GM23338 (cell line): ENCODE measurements around the gene MCM9.

Experiments used
- CREB1 ChIP-seq: fragments of 250-450 bp; sonication (Bioruptor Pico); IDR thresholded peaks from 2 replicates; pipeline ENCODE4 v1.5.0; 2020; ENCODE audit warnings: low read depth, mild to moderate bottlenecking, moderate library complexity
- EZH2 ChIP-seq: fragments of 200-600 bp; sonication (generic); IDR thresholded peaks from one replicate; pipeline ENCODE4 v1.8.0; 2017; ENCODE audit warnings: antibody characterized with exemption, mild to moderate bottlenecking, low read depth; ENCODE audit not compliant: unreplicated experiment
- EZH2phosphoT487 ChIP-seq: fragments of 200-600 bp; sonication (generic); IDR thresholded peaks from one replicate; pipeline ENCODE4 v1.8.1; 2018; ENCODE audit warnings: antibody characterized with exemption; ENCODE audit not compliant: unreplicated experiment
- JUNB ChIP-seq: IDR thresholded peaks from one replicate; pipeline ENCODE4 v1.6.1; 2016; ENCODE audit warnings: antibody characterized with exemption; ENCODE audit not compliant: unreplicated experiment
- NANOG ChIP-seq: IDR thresholded peaks from 2 replicates; pipeline ENCODE4 v1.6.1; 2016; ENCODE audit warnings: antibody characterized with exemption, borderline replicate concordance
- POLR2AphosphoS5 ChIP-seq: IDR thresholded peaks from 2 replicates; pipeline ENCODE4 v1.6.1; 2016; ENCODE audit warnings: antibody characterized with exemption, low read depth
- STAT1 ChIP-seq: IDR thresholded peaks from one replicate; pipeline ENCODE4 v1.6.1; 2016; ENCODE audit warnings: antibody characterized with exemption; ENCODE audit not compliant: unreplicated experiment
- ZNF114 ChIP-seq: fragments of 250-450 bp; sonication (Bioruptor Pico); IDR thresholded peaks from 2 replicates; pipeline ENCODE4 v1.5.0; 2020; ENCODE audit warnings: mild to moderate bottlenecking, moderate library complexity
- ZNF331 ChIP-seq: fragments of 250-450 bp; sonication (Bioruptor Pico); IDR thresholded peaks from 2 replicates; pipeline ENCODE4 v1.5.0; 2020; ENCODE audit warnings: low read depth, mild to moderate bottlenecking, moderate library complexity
- TF ChIP-seq, protein P1 (sequence below), 2 experiments: fragments of 200-600 bp in 1 of 2; sonication (generic) in 1 of 2; conservative IDR thresholded peaks; 2 replicates each; pipeline versions ENCODE4 v1.5.1 to v1.6.1; 2016 to 2017; ENCODE audit warnings: antibody characterized with exemption in 2 of 2, low read depth in 2 of 2, mild to moderate bottlenecking in 2 of 2, moderate library complexity in 1 of 2
- TF ChIP-seq, protein P2 (sequence below): IDR thresholded peaks from one replicate; pipeline ENCODE4 v1.6.1; 2018; ENCODE audit warnings: antibody characterized with exemption; ENCODE audit not compliant: unreplicated experiment
- TF ChIP-seq, protein P3 (sequence below): fragments of 250-450 bp; sonication (Bioruptor Pico); IDR thresholded peaks from 2 replicates; pipeline ENCODE4 v1.5.0; 2020; ENCODE audit warnings: mild to moderate bottlenecking, moderate library complexity
- TF ChIP-seq, protein P4 (sequence below): IDR thresholded peaks from 2 replicates; pipeline ENCODE4 v1.6.1; 2016; ENCODE audit warnings: antibody characterized with exemption

DNA sequence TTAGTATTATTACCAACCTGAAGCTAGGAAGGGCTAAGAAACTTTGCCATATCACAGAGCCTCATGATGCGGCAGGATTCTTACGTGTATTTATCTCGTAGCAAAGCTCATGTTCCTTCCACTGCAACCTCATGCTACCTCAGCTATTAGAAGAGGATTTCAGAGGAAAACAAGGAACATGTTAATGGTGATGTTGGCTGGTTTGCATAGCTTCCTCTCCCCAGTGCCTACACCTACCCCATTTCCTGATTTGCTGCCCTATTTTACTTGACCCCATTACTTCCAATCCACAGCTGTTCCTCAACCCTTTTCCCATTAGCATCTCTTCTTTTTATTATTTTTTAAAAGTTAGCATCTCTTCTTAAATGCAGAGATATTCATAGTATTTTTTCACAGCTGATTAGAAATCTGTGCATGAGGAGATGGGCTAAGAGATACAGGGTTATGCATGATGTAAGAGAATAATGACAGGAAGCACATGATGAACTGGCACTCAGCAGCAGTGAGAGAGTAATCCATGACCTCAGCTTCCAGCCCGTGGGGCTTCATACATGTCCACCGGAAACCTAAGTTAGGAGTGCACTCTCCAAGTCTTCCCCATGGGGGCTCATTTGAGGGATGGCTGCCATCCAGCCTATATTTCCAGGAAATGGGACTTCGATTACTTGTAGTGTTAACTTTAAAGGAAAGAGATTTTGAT is 147.1 kb downstream of the MCM9 start:
- TF ChIP-seq, protein P1, sequence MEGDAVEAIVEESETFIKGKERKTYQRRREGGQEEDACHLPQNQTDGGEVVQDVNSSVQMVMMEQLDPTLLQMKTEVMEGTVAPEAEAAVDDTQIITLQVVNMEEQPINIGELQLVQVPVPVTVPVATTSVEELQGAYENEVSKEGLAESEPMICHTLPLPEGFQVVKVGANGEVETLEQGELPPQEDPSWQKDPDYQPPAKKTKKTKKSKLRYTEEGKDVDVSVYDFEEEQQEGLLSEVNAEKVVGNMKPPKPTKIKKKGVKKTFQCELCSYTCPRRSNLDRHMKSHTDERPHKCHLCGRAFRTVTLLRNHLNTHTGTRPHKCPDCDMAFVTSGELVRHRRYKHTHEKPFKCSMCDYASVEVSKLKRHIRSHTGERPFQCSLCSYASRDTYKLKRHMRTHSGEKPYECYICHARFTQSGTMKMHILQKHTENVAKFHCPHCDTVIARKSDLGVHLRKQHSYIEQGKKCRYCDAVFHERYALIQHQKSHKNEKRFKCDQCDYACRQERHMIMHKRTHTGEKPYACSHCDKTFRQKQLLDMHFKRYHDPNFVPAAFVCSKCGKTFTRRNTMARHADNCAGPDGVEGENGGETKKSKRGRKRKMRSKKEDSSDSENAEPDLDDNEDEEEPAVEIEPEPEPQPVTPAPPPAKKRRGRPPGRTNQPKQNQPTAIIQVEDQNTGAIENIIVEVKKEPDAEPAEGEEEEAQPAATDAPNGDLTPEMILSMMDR (conservative IDR thresholded peaks at IDR 0.05; ENCODE audit: low read depth in 2 of 2): no peak
- TF ChIP-seq, protein P2, sequence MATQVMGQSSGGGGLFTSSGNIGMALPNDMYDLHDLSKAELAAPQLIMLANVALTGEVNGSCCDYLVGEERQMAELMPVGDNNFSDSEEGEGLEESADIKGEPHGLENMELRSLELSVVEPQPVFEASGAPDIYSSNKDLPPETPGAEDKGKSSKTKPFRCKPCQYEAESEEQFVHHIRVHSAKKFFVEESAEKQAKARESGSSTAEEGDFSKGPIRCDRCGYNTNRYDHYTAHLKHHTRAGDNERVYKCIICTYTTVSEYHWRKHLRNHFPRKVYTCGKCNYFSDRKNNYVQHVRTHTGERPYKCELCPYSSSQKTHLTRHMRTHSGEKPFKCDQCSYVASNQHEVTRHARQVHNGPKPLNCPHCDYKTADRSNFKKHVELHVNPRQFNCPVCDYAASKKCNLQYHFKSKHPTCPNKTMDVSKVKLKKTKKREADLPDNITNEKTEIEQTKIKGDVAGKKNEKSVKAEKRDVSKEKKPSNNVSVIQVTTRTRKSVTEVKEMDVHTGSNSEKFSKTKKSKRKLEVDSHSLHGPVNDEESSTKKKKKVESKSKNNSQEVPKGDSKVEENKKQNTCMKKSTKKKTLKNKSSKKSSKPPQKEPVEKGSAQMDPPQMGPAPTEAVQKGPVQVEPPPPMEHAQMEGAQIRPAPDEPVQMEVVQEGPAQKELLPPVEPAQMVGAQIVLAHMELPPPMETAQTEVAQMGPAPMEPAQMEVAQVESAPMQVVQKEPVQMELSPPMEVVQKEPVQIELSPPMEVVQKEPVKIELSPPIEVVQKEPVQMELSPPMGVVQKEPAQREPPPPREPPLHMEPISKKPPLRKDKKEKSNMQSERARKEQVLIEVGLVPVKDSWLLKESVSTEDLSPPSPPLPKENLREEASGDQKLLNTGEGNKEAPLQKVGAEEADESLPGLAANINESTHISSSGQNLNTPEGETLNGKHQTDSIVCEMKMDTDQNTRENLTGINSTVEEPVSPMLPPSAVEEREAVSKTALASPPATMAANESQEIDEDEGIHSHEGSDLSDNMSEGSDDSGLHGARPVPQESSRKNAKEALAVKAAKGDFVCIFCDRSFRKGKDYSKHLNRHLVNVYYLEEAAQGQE: no peak
- TF ChIP-seq EZH2: no peak
- TF ChIP-seq POLR2AphosphoS5: no peak
- no peak for TF ChIP-seq EZH2phosphoT487
- no peak for TF ChIP-seq NANOG
- TF ChIP-seq ZNF114 (CRISPR knock-in tag): no peak
- no peak for TF ChIP-seq CREB1 (CRISPR knock-in tag)
- no peak for TF ChIP-seq ZNF331 (CRISPR knock-in tag)
- no peak for TF ChIP-seq JUNB
- TF ChIP-seq, protein P3, sequence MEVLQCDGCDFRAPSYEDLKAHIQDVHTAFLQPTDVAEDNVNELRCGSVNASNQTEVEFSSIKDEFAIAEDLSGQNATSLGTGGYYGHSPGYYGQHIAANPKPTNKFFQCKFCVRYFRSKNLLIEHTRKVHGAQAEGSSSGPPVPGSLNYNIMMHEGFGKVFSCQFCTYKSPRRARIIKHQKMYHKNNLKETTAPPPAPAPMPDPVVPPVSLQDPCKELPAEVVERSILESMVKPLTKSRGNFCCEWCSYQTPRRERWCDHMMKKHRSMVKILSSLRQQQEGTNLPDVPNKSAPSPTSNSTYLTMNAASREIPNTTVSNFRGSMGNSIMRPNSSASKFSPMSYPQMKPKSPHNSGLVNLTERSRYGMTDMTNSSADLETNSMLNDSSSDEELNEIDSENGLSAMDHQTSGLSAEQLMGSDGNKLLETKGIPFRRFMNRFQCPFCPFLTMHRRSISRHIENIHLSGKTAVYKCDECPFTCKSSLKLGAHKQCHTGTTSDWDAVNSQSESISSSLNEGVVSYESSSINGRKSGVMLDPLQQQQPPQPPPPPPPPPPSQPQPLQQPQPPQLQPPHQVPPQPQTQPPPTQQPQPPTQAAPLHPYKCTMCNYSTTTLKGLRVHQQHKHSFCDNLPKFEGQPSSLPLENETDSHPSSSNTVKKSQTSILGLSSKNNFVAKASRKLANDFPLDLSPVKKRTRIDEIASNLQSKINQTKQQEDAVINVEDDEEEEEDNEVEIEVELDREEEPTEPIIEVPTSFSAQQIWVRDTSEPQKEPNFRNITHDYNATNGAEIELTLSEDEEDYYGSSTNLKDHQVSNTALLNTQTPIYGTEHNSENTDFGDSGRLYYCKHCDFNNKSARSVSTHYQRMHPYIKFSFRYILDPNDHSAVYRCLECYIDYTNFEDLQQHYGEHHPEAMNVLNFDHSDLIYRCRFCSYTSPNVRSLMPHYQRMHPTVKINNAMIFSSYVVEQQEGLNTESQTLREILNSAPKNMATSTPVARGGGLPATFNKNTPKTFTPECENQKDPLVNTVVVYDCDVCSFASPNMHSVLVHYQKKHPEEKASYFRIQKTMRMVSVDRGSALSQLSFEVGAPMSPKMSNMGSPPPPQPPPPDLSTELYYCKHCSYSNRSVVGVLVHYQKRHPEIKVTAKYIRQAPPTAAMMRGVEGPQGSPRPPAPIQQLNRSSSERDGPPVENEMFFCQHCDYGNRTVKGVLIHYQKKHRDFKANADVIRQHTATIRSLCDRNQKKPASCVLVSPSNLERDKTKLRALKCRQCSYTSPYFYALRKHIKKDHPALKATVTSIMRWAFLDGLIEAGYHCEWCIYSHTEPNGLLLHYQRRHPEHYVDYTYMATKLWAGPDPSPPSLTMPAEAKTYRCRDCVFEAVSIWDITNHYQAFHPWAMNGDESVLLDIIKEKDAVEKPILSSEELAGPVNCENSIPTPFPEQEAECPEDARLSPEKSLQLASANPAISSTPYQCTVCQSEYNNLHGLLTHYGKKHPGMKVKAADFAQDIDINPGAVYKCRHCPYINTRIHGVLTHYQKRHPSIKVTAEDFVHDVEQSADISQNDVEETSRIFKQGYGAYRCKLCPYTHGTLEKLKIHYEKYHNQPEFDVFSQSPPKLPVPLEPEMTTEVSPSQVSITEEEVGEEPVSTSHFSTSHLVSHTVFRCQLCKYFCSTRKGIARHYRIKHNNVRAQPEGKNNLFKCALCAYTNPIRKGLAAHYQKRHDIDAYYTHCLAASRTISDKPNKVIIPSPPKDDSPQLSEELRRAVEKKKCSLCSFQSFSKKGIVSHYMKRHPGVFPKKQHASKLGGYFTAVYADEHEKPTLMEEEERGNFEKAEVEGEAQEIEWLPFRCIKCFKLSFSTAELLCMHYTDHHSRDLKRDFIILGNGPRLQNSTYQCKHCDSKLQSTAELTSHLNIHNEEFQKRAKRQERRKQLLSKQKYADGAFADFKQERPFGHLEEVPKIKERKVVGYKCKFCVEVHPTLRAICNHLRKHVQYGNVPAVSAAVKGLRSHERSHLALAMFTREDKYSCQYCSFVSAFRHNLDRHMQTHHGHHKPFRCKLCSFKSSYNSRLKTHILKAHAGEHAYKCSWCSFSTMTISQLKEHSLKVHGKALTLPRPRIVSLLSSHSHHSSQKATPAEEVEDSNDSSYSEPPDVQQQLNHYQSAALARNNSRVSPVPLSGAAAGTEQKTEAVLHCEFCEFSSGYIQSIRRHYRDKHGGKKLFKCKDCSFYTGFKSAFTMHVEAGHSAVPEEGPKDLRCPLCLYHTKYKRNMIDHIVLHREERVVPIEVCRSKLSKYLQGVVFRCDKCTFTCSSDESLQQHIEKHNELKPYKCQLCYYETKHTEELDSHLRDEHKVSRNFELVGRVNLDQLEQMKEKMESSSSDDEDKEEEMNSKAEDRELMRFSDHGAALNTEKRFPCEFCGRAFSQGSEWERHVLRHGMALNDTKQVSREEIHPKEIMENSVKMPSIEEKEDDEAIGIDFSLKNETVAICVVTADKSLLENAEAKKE (CRISPR knock-in tag): no peak
- TF ChIP-seq, protein P4, sequence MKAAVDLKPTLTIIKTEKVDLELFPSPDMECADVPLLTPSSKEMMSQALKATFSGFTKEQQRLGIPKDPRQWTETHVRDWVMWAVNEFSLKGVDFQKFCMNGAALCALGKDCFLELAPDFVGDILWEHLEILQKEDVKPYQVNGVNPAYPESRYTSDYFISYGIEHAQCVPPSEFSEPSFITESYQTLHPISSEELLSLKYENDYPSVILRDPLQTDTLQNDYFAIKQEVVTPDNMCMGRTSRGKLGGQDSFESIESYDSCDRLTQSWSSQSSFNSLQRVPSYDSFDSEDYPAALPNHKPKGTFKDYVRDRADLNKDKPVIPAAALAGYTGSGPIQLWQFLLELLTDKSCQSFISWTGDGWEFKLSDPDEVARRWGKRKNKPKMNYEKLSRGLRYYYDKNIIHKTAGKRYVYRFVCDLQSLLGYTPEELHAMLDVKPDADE: no peak
- TF ChIP-seq STAT1: no peak
